Nephron (organoid): ENCODE data around the gene LRSAM1.
A peak's percentile ranks its signal among the peaks of the same experiment; 100 is the strongest.

Source experiments
- H3K27ac Mint-ChIP-seq, 3 experiments: 2 replicates each; pipeline ENCODE4 v1.8.0; 2020; ENCODE audit warnings: mixed read lengths in 3 of 3, mild to moderate bottlenecking in 2 of 3, moderate library complexity in 1 of 3
- H3K27me3 Mint-ChIP-seq: 2 replicates; pipeline ENCODE4 v1.8.0; 2021; ENCODE audit warnings: low read depth, mild to moderate bottlenecking, moderate library complexity, mixed read lengths
- H3K36me3 Mint-ChIP-seq: 2 replicates; pipeline ENCODE4 v1.8.0; 2020; ENCODE audit warnings: low read depth, mixed read lengths
- H3K4me1 Mint-ChIP-seq: 2 replicates; pipeline ENCODE4 v1.8.0; 2020; ENCODE audit warnings: mixed read lengths
- H3K4me3 Mint-ChIP-seq, 3 experiments: 2 replicates each; pipeline ENCODE4 v1.8.0; 2020; ENCODE audit warnings: mild to moderate bottlenecking in 3 of 3, mixed read lengths in 3 of 3, moderate library complexity in 2 of 3
- H3K9me3 Mint-ChIP-seq: 2 replicates; pipeline ENCODE4 v1.8.0; 2020; ENCODE audit warnings: mixed read lengths
- TF ChIP-seq, protein P1 (sequence below), 3 experiments: fragments of 200-600 bp; sonication (generic); IDR thresholded peaks; one replicate each; pipeline ENCODE4 v1.5.0; 2021; ENCODE audit warnings: antibody characterized with exemption in 3 of 3; ENCODE audit not compliant: unreplicated experiment in 3 of 3

The LRSAM1 gene

GRCh38 chr9:127519301-127520166, 68.2 kb downstream of the LRSAM1 start:
- no peak overlapping the region for H3K4me3 Mint-ChIP-seq
- no peaks in the 10 kb centered on the region for H3K9me3 Mint-ChIP-seq
- peaks cover 56% of the 10 kb centered on the region for H3K36me3 Mint-ChIP-seq

GRCh38 chr9:127520941-127521918, 69.9 kb downstream of the LRSAM1 start:
- peak overlapping the region; percentile 97 to 99 (median 98) for H3K27ac Mint-ChIP-seq
- H3K27me3 Mint-ChIP-seq = peaks cover 3% of the 10 kb centered on the region
- peaks cover 24% of the 10 kb centered on the region for H3K4me1 Mint-ChIP-seq
- TF ChIP-seq, protein P1, sequence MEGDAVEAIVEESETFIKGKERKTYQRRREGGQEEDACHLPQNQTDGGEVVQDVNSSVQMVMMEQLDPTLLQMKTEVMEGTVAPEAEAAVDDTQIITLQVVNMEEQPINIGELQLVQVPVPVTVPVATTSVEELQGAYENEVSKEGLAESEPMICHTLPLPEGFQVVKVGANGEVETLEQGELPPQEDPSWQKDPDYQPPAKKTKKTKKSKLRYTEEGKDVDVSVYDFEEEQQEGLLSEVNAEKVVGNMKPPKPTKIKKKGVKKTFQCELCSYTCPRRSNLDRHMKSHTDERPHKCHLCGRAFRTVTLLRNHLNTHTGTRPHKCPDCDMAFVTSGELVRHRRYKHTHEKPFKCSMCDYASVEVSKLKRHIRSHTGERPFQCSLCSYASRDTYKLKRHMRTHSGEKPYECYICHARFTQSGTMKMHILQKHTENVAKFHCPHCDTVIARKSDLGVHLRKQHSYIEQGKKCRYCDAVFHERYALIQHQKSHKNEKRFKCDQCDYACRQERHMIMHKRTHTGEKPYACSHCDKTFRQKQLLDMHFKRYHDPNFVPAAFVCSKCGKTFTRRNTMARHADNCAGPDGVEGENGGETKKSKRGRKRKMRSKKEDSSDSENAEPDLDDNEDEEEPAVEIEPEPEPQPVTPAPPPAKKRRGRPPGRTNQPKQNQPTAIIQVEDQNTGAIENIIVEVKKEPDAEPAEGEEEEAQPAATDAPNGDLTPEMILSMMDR (IDR thresholded peaks at IDR 0.05; ENCODE audit: unreplicated experiment in 3 of 3) = no peak
- H3K4me3 Mint-ChIP-seq = peak overlapping the region; percentile 0 to 41 (median 32)
- H3K36me3 Mint-ChIP-seq = peaks cover 64% of the 10 kb centered on the region
- H3K9me3 Mint-ChIP-seq = peaks cover 4% of the 10 kb centered on the region

More at GRCh38 chr9:127519301-127520166, 68.2 kb downstream of the LRSAM1 start:
- H3K27me3 Mint-ChIP-seq = peaks cover 3% of the 10 kb centered on the region
- peaks cover 24% of the 10 kb centered on the region for H3K4me1 Mint-ChIP-seq
- H3K27ac Mint-ChIP-seq = peak overlapping the region; percentile 88 to 99 (median 96)
- TF ChIP-seq, protein P1 (IDR thresholded peaks at IDR 0.05; ENCODE audit: unreplicated experiment in 3 of 3) = no peak

- Mint-ChIP-seq H3K27me3 (peaks cover 3% of the 10 kb centered on the region), H3K36me3 (peaks cover 67% of the 10 kb centered on the region), H3K27ac (peak overlapping the region; percentile 97 to 99 (median 98)), H3K4me3 (peak overlapping the region in 2 of 3 experiments; percentile 0 to 32), H3K9me3 (peaks cover 6% of the 10 kb centered on the region), H3K4me1 (peaks cover 28% of the 10 kb centered on the region)
- TF ChIP-seq, protein P1 (IDR thresholded peaks at IDR 0.05; ENCODE audit: unreplicated experiment in 3 of 3) = no peak
Measured at GRCh38 chr9:127521919-127522304, 70.6 kb downstream of the LRSAM1 start.

GRCh38 chr9:127522727-127523126, 71.4 kb downstream of the LRSAM1 start:
- no peak overlapping the region for H3K4me3 Mint-ChIP-seq
- peaks cover 6% of the 10 kb centered on the region for H3K9me3 Mint-ChIP-seq
- H3K36me3 Mint-ChIP-seq = peaks cover 61% of the 10 kb centered on the region
- H3K4me1 Mint-ChIP-seq = peaks cover 28% of the 10 kb centered on the region
- H3K27me3 Mint-ChIP-seq = peaks cover 3% of the 10 kb centered on the region
- H3K27ac Mint-ChIP-seq = peak overlapping the region; percentile 61 to 91 (median 68)
- TF ChIP-seq, protein P1 (IDR thresholded peaks at IDR 0.05; ENCODE audit: unreplicated experiment in 3 of 3) = no peak

DNA sequence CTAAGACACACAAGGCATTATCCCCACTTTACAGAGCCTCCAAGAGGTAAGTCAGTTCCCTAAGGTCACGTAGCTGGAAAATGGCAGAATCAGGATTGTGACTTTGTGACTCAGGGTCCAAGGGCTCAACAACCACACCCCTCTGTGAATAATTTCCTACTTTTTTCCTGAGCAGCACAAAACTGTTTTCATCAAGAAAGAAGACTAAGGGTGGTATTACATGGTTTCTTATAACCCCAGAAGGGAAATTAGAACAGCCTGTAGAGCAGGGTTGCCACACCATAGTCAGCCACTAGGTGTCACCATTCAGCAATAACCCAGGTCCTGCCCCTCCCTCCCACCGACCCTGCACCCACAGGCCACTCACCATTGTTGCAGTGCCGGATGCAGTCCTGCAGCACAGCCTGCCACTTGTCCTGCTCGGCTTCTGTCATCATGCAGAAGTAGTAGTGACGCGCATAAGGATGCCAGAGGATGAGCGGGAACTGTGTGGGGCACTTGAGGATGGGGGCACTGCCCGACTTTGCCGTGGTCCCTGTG, 72.1 kb downstream of the LRSAM1 start:
- Mint-ChIP-seq H3K9me3 (peaks cover 6% of the 10 kb centered on the region), H3K27me3 (peaks cover under 1% of the 10 kb centered on the region), H3K27ac (peak overlapping the region in 1 of 3 experiments; percentile 68), H3K4me1 (peaks cover 33% of the 10 kb centered on the region), H3K36me3 (peaks cover 60% of the 10 kb centered on the region), H3K4me3 (no peak overlapping the region)
- TF ChIP-seq, protein P1 (IDR thresholded peaks at IDR 0.05; ENCODE audit: unreplicated experiment in 3 of 3) = peak in 2 of 3 experiments; percentile 10 to 30
